Gastroesophageal sphincter (tissue), 4 donors: ENCODE measurements around the gene HMGXB3. TPM values are rescaled to one million over a fixed set of nuclear protein-coding genes. Genes with fewer than 3 reads are reported as not detected.

ENCODE experiments used
- ATAC-seq: fragments of 150-250 bp; one replicate; pipeline ENCODE4 v1.9.1; 2016; ENCODE audit warnings: mild to moderate bottlenecking, moderate library complexity
- H3K27ac ChIP-seq, 4 donors: fragments of 200-600 bp; sonication (generic) in 3 of 4; 1 replicate in 3 of 4; 2 replicates in 1 of 4; pipeline ENCODE4 v1.5.1; 2016 to 2019
- H3K27me3 ChIP-seq: fragments of 200-600 bp; sonication (generic); one replicate; pipeline ENCODE4 v1.5.1; 2019
- H3K36me3 ChIP-seq, 2 donors: fragments of 200-600 bp; sonication (generic); one replicate each; pipeline ENCODE4 v1.5.1; 2019; ENCODE audit warnings: control low read depth in 1 of 2
- H3K4me1 ChIP-seq, 3 donors: fragments of 200-600 bp; sonication (generic); 1 replicate in 2 of 3; 2 replicates in 1 of 3; pipeline ENCODE4 v1.5.1; 2016 to 2019; ENCODE audit warnings: control low read depth in 2 of 3
- H3K4me3 ChIP-seq, 2 donors: fragments of 200-600 bp; sonication (generic); one replicate each; pipeline ENCODE4 v1.5.1; 2019; ENCODE audit warnings: mild to moderate bottlenecking in 1 of 2, moderate library complexity in 1 of 2
- H3K9me3 ChIP-seq, 3 donors: fragments of 200-600 bp; sonication (generic); one replicate each; pipeline ENCODE4 v1.5.1; 2017 to 2019; ENCODE audit warnings: control low read depth in 2 of 3
- EP300 ChIP-seq: sonication (generic); formaldehyde crosslinking; IDR thresholded peaks from one replicate; pipeline ENCODE4 v1.6.1; 2017; ENCODE audit warnings: antibody characterized with exemption, mild to moderate bottlenecking
- POLR2A ChIP-seq, 2 donors: fragments of 450-650 bp; IDR thresholded peaks; one replicate each; pipeline ENCODE4 v1.6.1; 2017; ENCODE audit warnings: antibody characterized with exemption in 2 of 2, mild to moderate bottlenecking in 2 of 2, moderate library complexity in 1 of 2
- POLR2AphosphoS5 ChIP-seq: sonication (generic); formaldehyde crosslinking; IDR thresholded peaks from one replicate; pipeline ENCODE4 v1.6.1; 2017; ENCODE audit warnings: antibody characterized with exemption
- WGBS, 2 donors: methylation state at CpG; one replicate each; pipeline ENCODE4 v1.1.5; 2018; ENCODE audit warnings: low coverage in 1 of 2; 5-methylcytosine and 5-hydroxymethylcytosine counted together
- total RNA-seq, 4 donors: library from RNA; depleted of rRNA; stranded (reverse); fragments of >200 nt; gene quantifications; one replicate each; pipeline ENCODE4 v1.1.0, GENCODE V29; 2016
- TF ChIP-seq, protein P1 (sequence below), 4 experiments: fragments of 200-600 bp in 2 of 4; fragments of 450-650 bp in 2 of 4; sonication (generic) in 1 of 4; IDR thresholded peaks; one replicate each; pipeline ENCODE4 v1.5.1; 2017 to 2019; ENCODE audit warnings: antibody characterized with exemption in 4 of 4, mild to moderate bottlenecking in 2 of 4, moderate library complexity in 2 of 4

Gene HMGXB3
- total RNA-seq, 4 donors from 2014 or later, result 21.8 to 30.2 (median 24.2) TPM

DNA sequence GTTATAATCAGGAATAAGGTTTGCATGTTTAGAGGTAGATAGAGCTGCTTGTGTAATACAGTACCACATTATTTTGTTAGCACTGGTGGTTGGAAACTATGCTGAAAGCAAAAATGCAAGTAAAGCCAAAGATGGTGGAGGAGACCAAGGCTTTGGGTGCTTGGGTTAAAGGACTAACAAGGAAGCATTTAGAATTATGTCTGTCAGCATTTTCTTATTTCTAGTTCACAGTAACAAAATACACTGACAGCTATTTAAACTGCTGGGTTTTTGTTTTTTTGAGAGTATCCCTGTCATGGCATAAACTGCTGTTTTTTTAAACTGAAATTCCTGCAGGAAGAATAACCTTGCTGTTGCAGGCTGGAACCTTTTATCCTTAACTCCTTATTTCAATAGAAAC lies 6.5 kb downstream of the HMGXB3 start:
- H3K9me3 ChIP-seq, result no peaks in the 10 kb centered on the region
- H3K27ac ChIP-seq, result no peak overlapping the region
- H3K4me3 ChIP-seq, result no peak overlapping the region
- TF ChIP-seq, protein P1, sequence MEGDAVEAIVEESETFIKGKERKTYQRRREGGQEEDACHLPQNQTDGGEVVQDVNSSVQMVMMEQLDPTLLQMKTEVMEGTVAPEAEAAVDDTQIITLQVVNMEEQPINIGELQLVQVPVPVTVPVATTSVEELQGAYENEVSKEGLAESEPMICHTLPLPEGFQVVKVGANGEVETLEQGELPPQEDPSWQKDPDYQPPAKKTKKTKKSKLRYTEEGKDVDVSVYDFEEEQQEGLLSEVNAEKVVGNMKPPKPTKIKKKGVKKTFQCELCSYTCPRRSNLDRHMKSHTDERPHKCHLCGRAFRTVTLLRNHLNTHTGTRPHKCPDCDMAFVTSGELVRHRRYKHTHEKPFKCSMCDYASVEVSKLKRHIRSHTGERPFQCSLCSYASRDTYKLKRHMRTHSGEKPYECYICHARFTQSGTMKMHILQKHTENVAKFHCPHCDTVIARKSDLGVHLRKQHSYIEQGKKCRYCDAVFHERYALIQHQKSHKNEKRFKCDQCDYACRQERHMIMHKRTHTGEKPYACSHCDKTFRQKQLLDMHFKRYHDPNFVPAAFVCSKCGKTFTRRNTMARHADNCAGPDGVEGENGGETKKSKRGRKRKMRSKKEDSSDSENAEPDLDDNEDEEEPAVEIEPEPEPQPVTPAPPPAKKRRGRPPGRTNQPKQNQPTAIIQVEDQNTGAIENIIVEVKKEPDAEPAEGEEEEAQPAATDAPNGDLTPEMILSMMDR (IDR thresholded peaks at IDR 0.05), result no peak
- TF ChIP-seq EP300, result no peak
- TF ChIP-seq POLR2AphosphoS5, result no peak
- TF ChIP-seq POLR2A (IDR thresholded peaks at IDR 0.05), result no peak
- H3K36me3 ChIP-seq, result peaks cover 0 to 75% of the 10 kb centered on the region in 2 donors
- H3K27me3 ChIP-seq, result no peaks in the 10 kb centered on the region
- H3K4me1 ChIP-seq, result peaks cover 2 to 18% (median 11%) of the 10 kb centered on the region in 3 donors
- no peak for ATAC-seq

DNA sequence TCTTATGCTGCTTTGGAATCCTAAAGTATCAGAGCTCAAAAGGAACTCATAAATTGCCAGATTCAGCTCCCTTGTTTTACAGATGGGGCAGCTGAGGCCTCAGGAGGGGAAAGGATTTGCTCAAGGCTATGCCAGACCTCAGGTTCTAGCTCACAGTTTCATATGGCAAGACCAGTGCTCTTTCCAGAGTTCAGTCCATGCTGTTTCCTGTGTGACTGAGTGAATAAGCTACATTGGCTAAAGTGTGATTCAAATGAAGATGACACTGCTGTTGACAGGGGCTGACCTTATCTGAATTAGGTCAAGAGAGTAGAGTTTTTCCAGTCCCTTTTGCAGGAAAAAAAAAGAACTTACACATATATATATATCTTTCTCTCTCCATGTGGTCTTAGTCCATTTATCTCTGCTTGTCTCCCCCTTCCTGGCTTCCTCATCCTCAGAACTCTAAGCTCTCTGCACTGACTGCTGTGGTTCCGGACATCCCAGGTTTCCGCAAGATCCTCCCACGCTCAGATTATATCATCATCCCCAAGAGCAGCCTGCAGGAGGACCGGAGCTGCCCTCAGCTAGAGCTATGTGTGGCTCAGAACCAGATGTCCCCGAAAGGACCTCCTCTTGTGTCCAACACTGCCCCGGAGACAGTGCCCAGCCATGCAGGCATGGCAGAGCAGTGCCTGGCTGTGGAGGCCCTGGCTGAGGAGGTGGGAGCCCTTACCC lies 9.3 kb downstream of the HMGXB3 start:
- H3K4me1 ChIP-seq, result no peaks in the 10 kb centered on the region
- no peak for TF ChIP-seq POLR2AphosphoS5
- TF ChIP-seq EP300, result no peak
- TF ChIP-seq, protein P1 (IDR thresholded peaks at IDR 0.05), result no peak
- TF ChIP-seq POLR2A (IDR thresholded peaks at IDR 0.05), result no peak
- no peak overlapping the region for H3K27ac ChIP-seq
- H3K36me3 ChIP-seq, result peaks cover 12 to 99% of the 10 kb centered on the region in 2 donors
- no peak for ATAC-seq
- H3K9me3 ChIP-seq, result no peaks in the 10 kb centered on the region
- no CpG with 5 or more reads among the region's 6 CpGs for WGBS, 2 donors
- no peak overlapping the region for H3K4me3 ChIP-seq
- no peaks in the 10 kb centered on the region for H3K27me3 ChIP-seq

DNA sequence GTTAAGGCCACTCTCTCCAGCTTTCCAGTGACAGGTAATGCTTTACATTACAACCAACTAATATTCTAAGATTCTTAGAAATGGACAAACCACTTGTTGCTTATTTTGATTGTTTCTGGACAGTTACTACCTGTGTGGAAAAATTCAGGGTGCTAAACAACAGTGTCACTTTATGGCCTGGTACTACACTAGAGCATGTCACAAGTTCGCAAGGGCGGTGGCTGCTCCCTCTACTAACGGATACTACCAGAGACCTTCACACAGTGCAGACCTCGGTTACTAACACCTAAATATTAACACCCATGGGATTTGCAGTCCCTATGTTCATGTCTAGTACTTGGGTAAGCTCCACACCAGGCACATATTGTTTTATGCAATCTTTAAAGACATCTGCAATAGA lies 13.4 kb downstream of the HMGXB3 start:
- 88 to 96% methylated on average over 4 of the region's 4 CpGs for WGBS, 2 donors
- Histone ChIP-seq H3K27ac (no peak overlapping the region), H3K4me1 (no peaks in the 10 kb centered on the region), H3K4me3 (no peak overlapping the region), H3K36me3 (peaks cover 17 to 88% of the 10 kb centered on the region in 2 donors), H3K9me3 (peaks cover 0 to 4% (median 0%) of the 10 kb centered on the region in 3 donors), H3K27me3 (no peaks in the 10 kb centered on the region)
- ATAC-seq, result no peak
- no peak for TF ChIP-seq POLR2A (IDR thresholded peaks at IDR 0.05)
- no peak for TF ChIP-seq POLR2AphosphoS5
- TF ChIP-seq EP300, result no peak

DNA sequence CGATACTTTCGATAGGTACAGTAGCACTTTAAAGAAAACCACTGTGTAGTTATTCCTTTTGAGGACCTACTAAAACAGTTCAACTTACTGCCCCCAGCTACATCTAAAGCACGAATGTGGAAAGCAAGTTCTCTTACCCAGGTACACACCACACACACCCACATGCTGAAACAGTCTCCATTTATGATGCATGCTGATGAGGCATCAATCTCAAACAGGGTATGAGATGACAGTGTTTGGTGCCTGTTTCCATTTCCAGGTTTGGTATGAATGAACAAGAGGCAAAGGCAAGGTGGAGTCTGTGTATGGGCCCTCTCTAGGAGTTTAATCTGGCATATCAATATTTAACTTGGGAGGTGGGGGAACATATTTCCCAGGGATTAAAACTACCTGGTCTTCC lies 13.9 kb downstream of the HMGXB3 start:
- Histone ChIP-seq H3K36me3 (peaks cover 17 to 88% of the 10 kb centered on the region in 2 donors), H3K27ac (no peak overlapping the region), H3K9me3 (peaks cover 0 to 4% (median 0%) of the 10 kb centered on the region in 3 donors), H3K4me3 (no peak overlapping the region), H3K4me1 (no peaks in the 10 kb centered on the region), H3K27me3 (no peaks in the 10 kb centered on the region)
- WGBS, 2 donors, result 93 to 100% methylated on average over 3 of the region's 3 CpGs
- ATAC-seq, result no peak
- TF ChIP-seq POLR2A (IDR thresholded peaks at IDR 0.05) (no peak), POLR2AphosphoS5 (no peak), EP300 (no peak)
- TF ChIP-seq, protein P1 (IDR thresholded peaks at IDR 0.05), result no peak

DNA sequence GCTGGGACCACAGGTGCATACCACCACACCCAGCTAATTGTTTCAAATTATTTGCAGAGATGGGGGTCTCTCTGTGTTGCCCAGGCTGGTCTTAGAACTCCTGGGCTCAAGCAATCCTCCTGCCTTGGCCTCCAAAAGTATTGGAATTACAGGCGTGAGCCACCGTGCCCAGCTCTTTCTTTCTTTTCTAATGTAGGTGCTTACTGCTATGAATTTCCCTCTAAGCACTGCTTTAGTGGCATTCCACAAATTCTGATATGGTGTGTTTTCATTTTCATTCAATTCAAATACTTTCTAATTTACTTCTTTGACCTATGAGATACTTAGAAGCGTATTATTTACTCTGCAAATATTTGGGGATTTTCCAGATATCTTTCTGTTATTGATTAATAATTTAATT lies 14.9 kb downstream of the HMGXB3 start:
- Histone ChIP-seq H3K27me3 (no peaks in the 10 kb centered on the region), H3K4me3 (no peak overlapping the region), H3K9me3 (peaks cover 0 to 4% (median 0%) of the 10 kb centered on the region in 3 donors), H3K36me3 (peaks cover 17 to 88% of the 10 kb centered on the region in 2 donors), H3K27ac (no peak overlapping the region), H3K4me1 (no peaks in the 10 kb centered on the region)
- no peak for ATAC-seq
- 95 to 100% methylated on average over 3 of the region's 3 CpGs for WGBS, 2 donors
- TF ChIP-seq EP300 (no peak), POLR2A (IDR thresholded peaks at IDR 0.05) (no peak)
- TF ChIP-seq, protein P1 (IDR thresholded peaks at IDR 0.05), result no peak
